IMR-90 (cell line): ENCODE results near the gene COL4A2. TPM values are rescaled to one million over a fixed set of nuclear protein-coding genes. Genes with fewer than 3 reads are reported as not detected.

Source experiments
- polyA plus RNA-seq, 3 experiments: library from polyadenylated mRNA; depleted of rRNA; stranded (reverse); fragments of >200 nt; gene quantifications; 2 replicates each; pipeline ENCODE4 v1.2.3, GENCODE V29; 2012; ENCODE audit warnings: low replicate concordance in 1 of 3
- total RNA-seq: library from RNA; depleted of rRNA; stranded (reverse); fragments of >200 nt; gene quantifications from 2 replicates; pipeline ENCODE4 v1.2.3, GENCODE V29; 2012
- TF ChIP-seq, protein P1 (sequence below): conservative IDR thresholded peaks from 2 replicates; pipeline ENCODE4 v1.5.1; 2012; ENCODE audit warnings: mild to moderate bottlenecking, low read depth, low read length, improper control_type of control experiment

The COL4A2 gene
- total and polyA plus RNA-seq, 2 of the 4 experiments (the other 2 are of a cell fraction) = 90.7 to 457 TPM

DNA sequence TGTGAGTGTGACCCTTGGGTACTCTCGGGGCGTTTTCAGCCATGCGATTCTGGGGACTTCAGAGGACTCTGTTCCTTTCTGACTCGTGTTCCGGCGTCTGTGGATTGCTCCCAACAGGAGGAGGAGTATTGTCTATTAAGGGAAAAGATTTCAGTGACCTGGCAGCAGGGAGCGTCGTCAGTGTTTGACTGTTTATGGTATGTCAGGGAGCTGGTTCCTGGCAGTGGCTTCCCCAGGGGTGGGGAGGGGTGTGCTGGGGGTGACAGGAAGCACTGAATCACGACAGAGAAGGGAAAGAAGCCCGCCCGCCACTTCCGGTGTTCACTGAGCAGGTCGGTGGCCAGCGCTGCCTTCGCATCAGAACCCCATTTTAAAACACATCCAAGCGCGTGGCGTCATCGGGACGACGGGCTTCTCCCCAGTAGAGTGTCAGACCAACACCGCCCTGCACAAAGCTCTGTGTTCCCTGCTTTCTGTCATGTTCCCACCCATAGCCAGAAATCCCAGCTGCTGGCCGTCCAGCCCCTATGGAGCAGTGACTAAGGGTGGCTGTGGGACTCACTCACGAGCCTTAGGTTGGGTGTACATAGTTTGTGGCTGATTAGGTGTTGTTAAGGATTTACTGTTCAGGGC, 33.8 kb downstream of the COL4A2 start (continued):
- TF ChIP-seq, protein P1, sequence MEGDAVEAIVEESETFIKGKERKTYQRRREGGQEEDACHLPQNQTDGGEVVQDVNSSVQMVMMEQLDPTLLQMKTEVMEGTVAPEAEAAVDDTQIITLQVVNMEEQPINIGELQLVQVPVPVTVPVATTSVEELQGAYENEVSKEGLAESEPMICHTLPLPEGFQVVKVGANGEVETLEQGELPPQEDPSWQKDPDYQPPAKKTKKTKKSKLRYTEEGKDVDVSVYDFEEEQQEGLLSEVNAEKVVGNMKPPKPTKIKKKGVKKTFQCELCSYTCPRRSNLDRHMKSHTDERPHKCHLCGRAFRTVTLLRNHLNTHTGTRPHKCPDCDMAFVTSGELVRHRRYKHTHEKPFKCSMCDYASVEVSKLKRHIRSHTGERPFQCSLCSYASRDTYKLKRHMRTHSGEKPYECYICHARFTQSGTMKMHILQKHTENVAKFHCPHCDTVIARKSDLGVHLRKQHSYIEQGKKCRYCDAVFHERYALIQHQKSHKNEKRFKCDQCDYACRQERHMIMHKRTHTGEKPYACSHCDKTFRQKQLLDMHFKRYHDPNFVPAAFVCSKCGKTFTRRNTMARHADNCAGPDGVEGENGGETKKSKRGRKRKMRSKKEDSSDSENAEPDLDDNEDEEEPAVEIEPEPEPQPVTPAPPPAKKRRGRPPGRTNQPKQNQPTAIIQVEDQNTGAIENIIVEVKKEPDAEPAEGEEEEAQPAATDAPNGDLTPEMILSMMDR = 0 out of 2 replicates have a peak, but pooled peaks have one; percentile 0
